DND-41 (cell line): Measurements from ENCODE around the gene FBXW5.

Experiments
- ATAC-seq: fragments of 200-7000 bp; cut with Tn5 transposase; 3 replicates; pipeline ENCODE4 v1.9.1; 2021; ENCODE audit warnings: low read depth; ENCODE audit not compliant: insufficient read depth
- DNase-seq: peaks from one replicate; pipeline ENCODE4 v3.0.0-alpha.2; 2020
- H2AFZ ChIP-seq: 2 replicates; pipeline ENCODE4 v1.6.0; 2012; ENCODE audit warnings: low read depth, low read length
- H3K27ac ChIP-seq: 2 replicates; pipeline ENCODE4 v1.5.1; 2012; ENCODE audit warnings: low read length, inconsistent platforms
- H3K27me3 ChIP-seq: fragments of 200-600 bp; sonication (generic); 2 replicates; pipeline ENCODE4 v1.6.0; 2012; ENCODE audit warnings: low read length, mild to moderate bottlenecking, inconsistent platforms; ENCODE audit not compliant: insufficient read depth, poor library complexity
- H3K36me3 ChIP-seq: 2 replicates; pipeline ENCODE4 v1.5.1; 2012; ENCODE audit warnings: low read length, inconsistent platforms; ENCODE audit not compliant: insufficient read depth
- H3K4me1 ChIP-seq: 2 replicates; pipeline ENCODE4 v1.5.1; 2012; ENCODE audit warnings: mild to moderate bottlenecking, low read length; ENCODE audit not compliant: insufficient read depth
- H3K4me2 ChIP-seq: 2 replicates; pipeline ENCODE4 v1.6.0; 2012; ENCODE audit warnings: mild to moderate bottlenecking, moderate library complexity, low read length, inconsistent platforms; ENCODE audit not compliant: insufficient read depth
- H3K4me3 ChIP-seq, 2 experiments: fragments of 200-600 bp in 1 of 2; shearing (Covaris generic) in 1 of 2; 2 replicates each; pipeline ENCODE4 v1.5.1; 2012 to 2016; ENCODE audit warnings: inconsistent platforms in 2 of 2, low read length in 2 of 2, mild to moderate bottlenecking in 2 of 2, low read depth in 1 of 2, moderate library complexity in 1 of 2
- H3K79me2 ChIP-seq: 2 replicates; pipeline ENCODE4 v1.6.0; 2012; ENCODE audit warnings: low read length, inconsistent platforms; ENCODE audit not compliant: insufficient read depth
- H3K9ac ChIP-seq: 2 replicates; pipeline ENCODE4 v1.6.0; 2012; ENCODE audit warnings: low read depth, mild to moderate bottlenecking, inconsistent platforms, low read length, moderate library complexity
- H3K9me3 ChIP-seq: 2 replicates; pipeline ENCODE4 v1.5.1; 2012; ENCODE audit warnings: low read length, moderate library complexity, mild to moderate bottlenecking, inconsistent platforms; ENCODE audit not compliant: insufficient read depth, severe bottlenecking
- H4K20me1 ChIP-seq: 2 replicates; pipeline ENCODE4 v1.6.0; 2012; ENCODE audit warnings: low read length; ENCODE audit not compliant: insufficient read depth
- CTCF ChIP-seq: IDR thresholded peaks from 2 replicates; pipeline ENCODE4 v1.5.1; 2012; ENCODE audit warnings: borderline replicate concordance, low read length, moderate library complexity, mild to moderate bottlenecking; ENCODE audit not compliant: poor library complexity, severe bottlenecking; ENCODE audit errors: extremely low read depth
- EZH2 ChIP-seq: IDR thresholded peaks from 3 replicates; pipeline ENCODE4 v1.6.1; 2012; ENCODE audit warnings: borderline replicate concordance, low read depth, mild to moderate bottlenecking, moderate library complexity, low read length, inconsistent platforms; ENCODE audit not compliant: severe bottlenecking

The FBXW5 gene

GRCh38 chr9:136954270-136955083 lies 9.9 kb upstream of the FBXW5 start:
- H3K4me2 ChIP-seq: no peak overlapping the region
- no peaks in the 10 kb centered on the region for H4K20me1 ChIP-seq
- no peak overlapping the region for H3K27ac ChIP-seq
- H3K4me3 ChIP-seq: no peak overlapping the region
- H2AFZ ChIP-seq: no peak overlapping the region
- DNase-seq: no peak
- TF ChIP-seq CTCF: no peak
- TF ChIP-seq EZH2: no peak
- H3K4me1 ChIP-seq: peaks cover 10% of the 10 kb centered on the region
- ATAC-seq: no peak
- no peaks in the 10 kb centered on the region for H3K36me3 ChIP-seq
- H3K9ac ChIP-seq: no peak overlapping the region
- no peaks in the 10 kb centered on the region for H3K9me3 ChIP-seq
- no peaks in the 10 kb centered on the region for H3K27me3 ChIP-seq
- H3K79me2 ChIP-seq: no peaks in the 10 kb centered on the region

DNA sequence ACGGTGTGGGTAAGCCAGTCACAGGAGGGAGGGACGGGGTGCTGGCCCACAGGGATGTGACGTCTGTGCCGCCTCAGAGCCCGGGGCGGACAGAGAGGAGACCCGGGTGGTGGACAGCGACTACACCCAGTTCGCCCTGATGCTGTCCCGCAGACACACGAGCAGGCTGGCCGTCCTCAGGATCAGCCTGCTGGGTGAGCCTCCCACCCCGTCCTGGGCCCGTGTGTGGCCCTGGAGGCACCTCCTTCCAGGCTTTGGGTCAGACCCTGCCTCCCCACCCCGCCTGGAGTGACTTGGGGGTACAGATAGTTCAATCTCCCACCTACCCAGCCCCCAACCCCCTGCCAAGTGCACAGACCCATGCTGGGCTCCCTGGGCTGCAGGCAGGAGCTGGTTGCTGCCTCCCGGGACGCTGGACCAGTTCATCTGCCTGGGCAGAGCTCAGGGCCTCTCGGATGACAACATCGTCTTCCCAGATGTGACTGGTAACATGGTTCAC lies 9.3 kb upstream of the FBXW5 start:
- H2AFZ ChIP-seq: no peak overlapping the region
- H3K27me3 ChIP-seq: no peaks in the 10 kb centered on the region
- no peak overlapping the region for H3K27ac ChIP-seq
- H3K9ac ChIP-seq: no peak overlapping the region
- H3K4me1 ChIP-seq: peaks cover 17% of the 10 kb centered on the region
- H3K36me3 ChIP-seq: no peaks in the 10 kb centered on the region
- no peaks in the 10 kb centered on the region for H4K20me1 ChIP-seq
- no peak for DNase-seq
- H3K4me3 ChIP-seq: no peak overlapping the region
- H3K4me2 ChIP-seq: no peak overlapping the region
- no peaks in the 10 kb centered on the region for H3K79me2 ChIP-seq
- no peaks in the 10 kb centered on the region for H3K9me3 ChIP-seq
- ATAC-seq: no peak
- TF ChIP-seq EZH2: no peak
- no peak for TF ChIP-seq CTCF

DNA sequence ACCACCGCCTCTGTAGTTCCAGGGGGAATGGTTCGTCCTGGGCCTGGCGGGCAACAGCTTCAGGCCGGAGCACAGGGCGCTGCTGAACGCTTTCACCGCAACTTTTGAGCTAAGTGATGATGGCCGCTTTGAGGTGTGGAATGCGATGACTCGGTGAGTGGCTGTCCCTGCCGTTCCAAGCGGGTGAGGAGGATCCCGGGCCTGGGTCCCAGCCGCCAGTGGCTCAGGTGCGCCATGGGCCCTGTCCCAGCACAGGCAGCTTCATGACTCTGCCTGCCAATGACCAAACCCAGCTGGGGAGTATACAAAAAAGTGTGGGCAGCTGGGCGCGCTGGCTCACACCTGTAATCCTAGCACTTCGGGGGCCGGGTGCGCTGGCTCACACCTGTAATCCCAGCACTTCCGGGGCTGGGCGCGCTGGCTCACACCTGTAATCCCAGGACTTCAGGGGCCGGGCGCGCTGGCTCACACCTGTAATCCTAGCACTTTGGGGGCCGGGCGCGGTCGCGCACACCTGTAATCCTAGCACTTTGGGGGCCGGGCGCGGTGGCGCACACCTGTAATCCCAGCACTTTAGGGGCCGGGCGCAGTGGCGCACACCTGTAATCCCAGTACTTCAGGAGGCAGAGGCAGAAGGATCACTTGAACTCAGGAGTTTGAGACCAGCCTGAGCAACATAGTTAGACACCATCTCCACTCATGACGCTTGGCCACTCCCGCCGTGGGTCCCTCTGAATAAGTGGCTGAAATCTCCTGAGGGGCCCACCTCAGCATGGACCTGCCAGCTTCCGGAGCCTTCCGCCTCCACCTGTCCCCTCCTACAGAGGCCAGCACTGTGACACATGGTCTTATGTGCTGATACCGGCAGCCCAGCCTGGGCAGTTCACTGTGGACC lies 8.6 kb upstream of the FBXW5 start:
- Histone ChIP-seq H2AFZ (no peak overlapping the region), H3K4me2 (no peak overlapping the region), H3K27me3 (no peaks in the 10 kb centered on the region), H4K20me1 (no peaks in the 10 kb centered on the region), H3K27ac (no peak overlapping the region), H3K36me3 (no peaks in the 10 kb centered on the region), H3K9me3 (no peaks in the 10 kb centered on the region), H3K4me1 (peaks cover 18% of the 10 kb centered on the region), H3K9ac (no peak overlapping the region), H3K4me3 (no peak overlapping the region), H3K79me2 (no peaks in the 10 kb centered on the region)
- no peak for TF ChIP-seq CTCF
- TF ChIP-seq EZH2: no peak
- DNase-seq: no peak
- ATAC-seq: no peak
